GM23338 (cell line): ENCODE results near the gene IL12RB1. TPM values are rescaled to one million over a fixed set of nuclear protein-coding genes. Genes with fewer than 3 reads are reported as not detected.
A peak's percentile ranks its signal among the peaks of the same experiment; 100 is the strongest.
"Not testable (repeated sequence)": the region's sequence is repeated elsewhere in the genome, so short reads cannot be mapped to it uniquely, and the experiment has no call there.

Experiments
- ATAC-seq: fragments of 200-7000 bp; cut with Tn5 transposase; 3 replicates; pipeline ENCODE4 v1.9.1; 2020
- DNase-seq: peaks from one replicate; pipeline ENCODE4 v3.0.0-alpha.2; 2015; ENCODE audit warnings: low spot score
- H2AFZ ChIP-seq: fragments of 200-600 bp; sonication (generic); 2 replicates; pipeline ENCODE4 v1.8.0; 2016; ENCODE audit warnings: antibody characterized with exemption, mild to moderate bottlenecking, moderate library complexity
- H3F3A ChIP-seq: fragments of 200-600 bp; sonication (generic); replicated peaks from 2 replicates; pipeline ENCODE4 v1.8.0; 2017; ENCODE audit warnings: antibody characterized with exemption, mixed run types, low read depth
- H3K27ac ChIP-seq: fragments of 200-600 bp; sonication (generic); 2 replicates; pipeline ENCODE4 v1.6.1; 2016; ENCODE audit warnings: low read depth
- H3K27me3 ChIP-seq: fragments of 200-600 bp; sonication (generic); 2 replicates; pipeline ENCODE4 v1.8.0; 2016; ENCODE audit warnings: mild to moderate bottlenecking, mixed run types, moderate library complexity; ENCODE audit not compliant: insufficient read depth
- H3K36me3 ChIP-seq: fragments of 200-600 bp; sonication (generic); 2 replicates; pipeline ENCODE4 v1.8.0; 2016; ENCODE audit warnings: mild to moderate bottlenecking; ENCODE audit not compliant: insufficient read depth
- H3K4me1 ChIP-seq: fragments of 200-600 bp; sonication (generic); 2 replicates; pipeline ENCODE4 v1.8.0; 2016; ENCODE audit warnings: mild to moderate bottlenecking, moderate library complexity; ENCODE audit not compliant: insufficient read depth
- H3K4me2 ChIP-seq: fragments of 200-600 bp; sonication (generic); 2 replicates; pipeline ENCODE4 v1.7.1; 2017; ENCODE audit warnings: mixed run types
- H3K4me3 ChIP-seq: fragments of 200-600 bp; sonication (generic); 2 replicates; pipeline ENCODE4 v1.6.1; 2016; ENCODE audit warnings: mixed run types
- H3K79me2 ChIP-seq: fragments of 200-600 bp; sonication (generic); replicated peaks from 2 replicates; pipeline ENCODE4 v1.8.0; 2017; ENCODE audit warnings: mild to moderate bottlenecking; ENCODE audit not compliant: insufficient read depth
- H3K9me2 ChIP-seq: fragments of 200-600 bp; sonication (generic); 2 replicates; pipeline ENCODE4 v1.8.0; 2017; ENCODE audit not compliant: insufficient read depth
- H4K20me1 ChIP-seq: fragments of 200-600 bp; sonication (generic); replicated peaks from 2 replicates; pipeline ENCODE4 v1.8.0; 2017; ENCODE audit warnings: mild to moderate bottlenecking; ENCODE audit not compliant: insufficient read depth
- H3K27ac Mint-ChIP-seq: 2 replicates; pipeline ENCODE4 v1.8.0; 2020; ENCODE audit warnings: inconsistent platforms, mild to moderate bottlenecking, moderate library complexity, mixed read lengths
- H3K27me3 Mint-ChIP-seq: 3 replicates; pipeline ENCODE4 v1.8.0; 2022; ENCODE audit warnings: low read depth, mild to moderate bottlenecking, moderate library complexity, mixed read lengths, inconsistent platforms; ENCODE audit not compliant: insufficient read depth, poor library complexity
- H3K36me3 Mint-ChIP-seq: 3 replicates; pipeline ENCODE4 v1.8.0; 2021; ENCODE audit warnings: low read depth, mild to moderate bottlenecking, inconsistent platforms, moderate library complexity, mixed read lengths
- H3K4me1 Mint-ChIP-seq: 3 replicates; pipeline ENCODE4 v1.8.0; 2020; ENCODE audit warnings: mild to moderate bottlenecking, inconsistent platforms, mixed read lengths
- H3K4me3 Mint-ChIP-seq: 3 replicates; pipeline ENCODE4 v1.8.0; 2021; ENCODE audit warnings: moderate library complexity, mild to moderate bottlenecking, inconsistent platforms, mixed read lengths
- H3K9me3 Mint-ChIP-seq: 3 replicates; pipeline ENCODE4 v1.8.0; 2020; ENCODE audit warnings: moderate library complexity, mild to moderate bottlenecking, inconsistent platforms, mixed read lengths
- CREB1 ChIP-seq: fragments of 250-450 bp; sonication (Bioruptor Pico); IDR thresholded peaks from 2 replicates; pipeline ENCODE4 v1.5.0; 2020; ENCODE audit warnings: low read depth, mild to moderate bottlenecking, moderate library complexity
- EZH2phosphoT487 ChIP-seq: fragments of 200-600 bp; sonication (generic); IDR thresholded peaks from one replicate; pipeline ENCODE4 v1.8.1; 2018; ENCODE audit warnings: antibody characterized with exemption; ENCODE audit not compliant: unreplicated experiment
- JUNB ChIP-seq: IDR thresholded peaks from one replicate; pipeline ENCODE4 v1.6.1; 2016; ENCODE audit warnings: antibody characterized with exemption; ENCODE audit not compliant: unreplicated experiment
- POLR2AphosphoS5 ChIP-seq: IDR thresholded peaks from 2 replicates; pipeline ENCODE4 v1.6.1; 2016; ENCODE audit warnings: antibody characterized with exemption, low read depth
- STAT1 ChIP-seq: IDR thresholded peaks from one replicate; pipeline ENCODE4 v1.6.1; 2016; ENCODE audit warnings: antibody characterized with exemption; ENCODE audit not compliant: unreplicated experiment
- ZNF114 ChIP-seq: fragments of 250-450 bp; sonication (Bioruptor Pico); IDR thresholded peaks from 2 replicates; pipeline ENCODE4 v1.5.0; 2020; ENCODE audit warnings: mild to moderate bottlenecking, moderate library complexity
- ZNF331 ChIP-seq: fragments of 250-450 bp; sonication (Bioruptor Pico); IDR thresholded peaks from 2 replicates; pipeline ENCODE4 v1.5.0; 2020; ENCODE audit warnings: low read depth, mild to moderate bottlenecking, moderate library complexity
- polyA plus RNA-seq: library from polyadenylated mRNA; unstranded; fragments of >200 nt; fragmentation: Nextera tagmentation; extraction: Ambion mirVana; gene quantifications from 2 replicates; pipeline ENCODE4 v1.2.1, GENCODE V29; 2016
- total RNA-seq: library from RNA; depleted of rRNA; stranded (reverse); fragments of >200 nt; shearing (Covaris generic); gene quantifications from 2 replicates; pipeline ENCODE4 v1.2.3, GENCODE V29; 2014
- TF ChIP-seq, protein P1 (sequence below), 2 experiments: fragments of 200-600 bp in 1 of 2; sonication (generic) in 1 of 2; conservative IDR thresholded peaks; 2 replicates each; pipeline versions ENCODE4 v1.5.1 to v1.6.1; 2016 to 2017; ENCODE audit warnings: antibody characterized with exemption in 2 of 2, low read depth in 2 of 2, mild to moderate bottlenecking in 2 of 2, moderate library complexity in 1 of 2
- TF ChIP-seq, protein P2 (sequence below): fragments of 250-450 bp; sonication (Bioruptor Pico); IDR thresholded peaks from 2 replicates; pipeline ENCODE4 v1.5.0; 2020; ENCODE audit warnings: mild to moderate bottlenecking, moderate library complexity

Gene IL12RB1
- total and polyA plus RNA-seq, 2 experiments from 2014 or later = not detected

DNA sequence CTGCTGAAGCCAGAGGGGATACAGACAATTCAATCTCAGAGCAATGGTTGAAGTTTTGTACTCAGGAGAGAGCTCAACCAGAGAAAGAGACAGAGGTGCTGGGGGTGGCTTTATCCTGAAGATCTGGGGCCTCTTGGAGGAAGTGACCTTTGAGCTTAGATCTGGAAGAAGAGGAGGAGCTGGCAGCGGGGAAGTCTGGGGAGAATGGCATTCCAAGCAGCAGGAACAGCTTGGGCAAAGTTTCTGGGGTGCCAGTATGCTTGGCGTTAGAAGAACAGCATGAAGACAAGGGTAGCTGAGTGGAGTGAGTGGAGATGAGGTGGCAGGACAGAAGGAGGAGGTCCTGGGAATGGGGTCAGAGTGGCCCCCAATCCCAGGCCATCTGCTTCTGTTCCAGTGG, 22.2 kb upstream of the IL12RB1 start:
- H3K4me3 Mint-ChIP-seq = peak overlapping the region; percentile 70
- H3K36me3 Mint-ChIP-seq = no peaks in the 10 kb centered on the region; the same call in 2 of the 3 replicates
- Histone ChIP-seq H3K9me2 (no peaks in the 10 kb centered on the region), H3K4me3 (peak overlapping the region; percentile 90), H3F3A (peaks cover 14% of the 10 kb centered on the region; the same call in 1 of the 2 replicates), H3K4me1 (peaks cover 6% of the 10 kb centered on the region; the same call in 1 of the 2 replicates), H3K27ac (no peak overlapping the region), H3K4me2 (peak overlapping the region; percentile 95; the same call in 1 of the 2 replicates), H3K79me2 (no peaks in the 10 kb centered on the region), H4K20me1 (no peaks in the 10 kb centered on the region), H3K36me3 (no peaks in the 10 kb centered on the region), H2AFZ (no peak overlapping the region), H3K27me3 (peaks cover 22% of the 10 kb centered on the region)
- no peak overlapping the region for H3K27ac Mint-ChIP-seq
- TF ChIP-seq EZH2phosphoT487 = no peak
- TF ChIP-seq ZNF331 (CRISPR knock-in tag) = no peak
- peaks cover 24% of the 10 kb centered on the region for H3K27me3 Mint-ChIP-seq
- ATAC-seq (no peak), DNase-seq (no peak)
- H3K4me1 Mint-ChIP-seq = peaks cover 9% of the 10 kb centered on the region
- no peaks in the 10 kb centered on the region for H3K9me3 Mint-ChIP-seq

DNA sequence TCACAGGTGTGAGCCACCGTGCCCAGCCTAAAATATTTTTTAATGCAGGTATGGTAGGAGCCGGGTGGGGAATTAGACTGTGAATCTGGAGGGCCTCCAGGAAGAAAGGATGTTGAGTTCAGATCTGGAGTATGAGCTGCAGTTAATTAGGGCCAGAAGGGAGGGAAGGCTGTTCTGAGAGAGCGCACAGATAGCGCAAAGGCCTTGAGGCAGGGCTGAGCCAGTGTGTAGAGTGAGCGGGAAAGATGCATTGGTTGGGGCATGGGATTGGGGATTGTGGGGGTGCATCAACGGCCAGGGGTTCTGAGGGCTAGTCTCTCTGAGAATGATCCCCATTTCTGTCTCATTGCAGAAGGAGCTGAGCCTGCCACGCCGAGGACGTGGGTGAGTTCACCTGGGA, 20.5 kb upstream of the IL12RB1 start:
- no peak overlapping the region for H3K4me3 ChIP-seq
- H3K36me3 ChIP-seq = no peaks in the 10 kb centered on the region
- Mint-ChIP-seq H3K4me1 (peaks cover 8% of the 10 kb centered on the region), H3K27me3 (peaks cover 24% of the 10 kb centered on the region), H3K36me3 (no peaks in the 10 kb centered on the region; the same call in 2 of the 3 replicates), H3K4me3 (no peak overlapping the region), H3K9me3 (no peaks in the 10 kb centered on the region), H3K27ac (no peak overlapping the region)
- TF ChIP-seq JUNB (no peak), EZH2phosphoT487 (no peak), ZNF114 (no peak), POLR2AphosphoS5 (no peak), CREB1 (CRISPR knock-in tag) (no peak), STAT1 (no peak)
- TF ChIP-seq, protein P1, sequence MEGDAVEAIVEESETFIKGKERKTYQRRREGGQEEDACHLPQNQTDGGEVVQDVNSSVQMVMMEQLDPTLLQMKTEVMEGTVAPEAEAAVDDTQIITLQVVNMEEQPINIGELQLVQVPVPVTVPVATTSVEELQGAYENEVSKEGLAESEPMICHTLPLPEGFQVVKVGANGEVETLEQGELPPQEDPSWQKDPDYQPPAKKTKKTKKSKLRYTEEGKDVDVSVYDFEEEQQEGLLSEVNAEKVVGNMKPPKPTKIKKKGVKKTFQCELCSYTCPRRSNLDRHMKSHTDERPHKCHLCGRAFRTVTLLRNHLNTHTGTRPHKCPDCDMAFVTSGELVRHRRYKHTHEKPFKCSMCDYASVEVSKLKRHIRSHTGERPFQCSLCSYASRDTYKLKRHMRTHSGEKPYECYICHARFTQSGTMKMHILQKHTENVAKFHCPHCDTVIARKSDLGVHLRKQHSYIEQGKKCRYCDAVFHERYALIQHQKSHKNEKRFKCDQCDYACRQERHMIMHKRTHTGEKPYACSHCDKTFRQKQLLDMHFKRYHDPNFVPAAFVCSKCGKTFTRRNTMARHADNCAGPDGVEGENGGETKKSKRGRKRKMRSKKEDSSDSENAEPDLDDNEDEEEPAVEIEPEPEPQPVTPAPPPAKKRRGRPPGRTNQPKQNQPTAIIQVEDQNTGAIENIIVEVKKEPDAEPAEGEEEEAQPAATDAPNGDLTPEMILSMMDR (conservative IDR thresholded peaks at IDR 0.05; ENCODE audit: low read depth in 2 of 2) = no peak
- TF ChIP-seq, protein P2, sequence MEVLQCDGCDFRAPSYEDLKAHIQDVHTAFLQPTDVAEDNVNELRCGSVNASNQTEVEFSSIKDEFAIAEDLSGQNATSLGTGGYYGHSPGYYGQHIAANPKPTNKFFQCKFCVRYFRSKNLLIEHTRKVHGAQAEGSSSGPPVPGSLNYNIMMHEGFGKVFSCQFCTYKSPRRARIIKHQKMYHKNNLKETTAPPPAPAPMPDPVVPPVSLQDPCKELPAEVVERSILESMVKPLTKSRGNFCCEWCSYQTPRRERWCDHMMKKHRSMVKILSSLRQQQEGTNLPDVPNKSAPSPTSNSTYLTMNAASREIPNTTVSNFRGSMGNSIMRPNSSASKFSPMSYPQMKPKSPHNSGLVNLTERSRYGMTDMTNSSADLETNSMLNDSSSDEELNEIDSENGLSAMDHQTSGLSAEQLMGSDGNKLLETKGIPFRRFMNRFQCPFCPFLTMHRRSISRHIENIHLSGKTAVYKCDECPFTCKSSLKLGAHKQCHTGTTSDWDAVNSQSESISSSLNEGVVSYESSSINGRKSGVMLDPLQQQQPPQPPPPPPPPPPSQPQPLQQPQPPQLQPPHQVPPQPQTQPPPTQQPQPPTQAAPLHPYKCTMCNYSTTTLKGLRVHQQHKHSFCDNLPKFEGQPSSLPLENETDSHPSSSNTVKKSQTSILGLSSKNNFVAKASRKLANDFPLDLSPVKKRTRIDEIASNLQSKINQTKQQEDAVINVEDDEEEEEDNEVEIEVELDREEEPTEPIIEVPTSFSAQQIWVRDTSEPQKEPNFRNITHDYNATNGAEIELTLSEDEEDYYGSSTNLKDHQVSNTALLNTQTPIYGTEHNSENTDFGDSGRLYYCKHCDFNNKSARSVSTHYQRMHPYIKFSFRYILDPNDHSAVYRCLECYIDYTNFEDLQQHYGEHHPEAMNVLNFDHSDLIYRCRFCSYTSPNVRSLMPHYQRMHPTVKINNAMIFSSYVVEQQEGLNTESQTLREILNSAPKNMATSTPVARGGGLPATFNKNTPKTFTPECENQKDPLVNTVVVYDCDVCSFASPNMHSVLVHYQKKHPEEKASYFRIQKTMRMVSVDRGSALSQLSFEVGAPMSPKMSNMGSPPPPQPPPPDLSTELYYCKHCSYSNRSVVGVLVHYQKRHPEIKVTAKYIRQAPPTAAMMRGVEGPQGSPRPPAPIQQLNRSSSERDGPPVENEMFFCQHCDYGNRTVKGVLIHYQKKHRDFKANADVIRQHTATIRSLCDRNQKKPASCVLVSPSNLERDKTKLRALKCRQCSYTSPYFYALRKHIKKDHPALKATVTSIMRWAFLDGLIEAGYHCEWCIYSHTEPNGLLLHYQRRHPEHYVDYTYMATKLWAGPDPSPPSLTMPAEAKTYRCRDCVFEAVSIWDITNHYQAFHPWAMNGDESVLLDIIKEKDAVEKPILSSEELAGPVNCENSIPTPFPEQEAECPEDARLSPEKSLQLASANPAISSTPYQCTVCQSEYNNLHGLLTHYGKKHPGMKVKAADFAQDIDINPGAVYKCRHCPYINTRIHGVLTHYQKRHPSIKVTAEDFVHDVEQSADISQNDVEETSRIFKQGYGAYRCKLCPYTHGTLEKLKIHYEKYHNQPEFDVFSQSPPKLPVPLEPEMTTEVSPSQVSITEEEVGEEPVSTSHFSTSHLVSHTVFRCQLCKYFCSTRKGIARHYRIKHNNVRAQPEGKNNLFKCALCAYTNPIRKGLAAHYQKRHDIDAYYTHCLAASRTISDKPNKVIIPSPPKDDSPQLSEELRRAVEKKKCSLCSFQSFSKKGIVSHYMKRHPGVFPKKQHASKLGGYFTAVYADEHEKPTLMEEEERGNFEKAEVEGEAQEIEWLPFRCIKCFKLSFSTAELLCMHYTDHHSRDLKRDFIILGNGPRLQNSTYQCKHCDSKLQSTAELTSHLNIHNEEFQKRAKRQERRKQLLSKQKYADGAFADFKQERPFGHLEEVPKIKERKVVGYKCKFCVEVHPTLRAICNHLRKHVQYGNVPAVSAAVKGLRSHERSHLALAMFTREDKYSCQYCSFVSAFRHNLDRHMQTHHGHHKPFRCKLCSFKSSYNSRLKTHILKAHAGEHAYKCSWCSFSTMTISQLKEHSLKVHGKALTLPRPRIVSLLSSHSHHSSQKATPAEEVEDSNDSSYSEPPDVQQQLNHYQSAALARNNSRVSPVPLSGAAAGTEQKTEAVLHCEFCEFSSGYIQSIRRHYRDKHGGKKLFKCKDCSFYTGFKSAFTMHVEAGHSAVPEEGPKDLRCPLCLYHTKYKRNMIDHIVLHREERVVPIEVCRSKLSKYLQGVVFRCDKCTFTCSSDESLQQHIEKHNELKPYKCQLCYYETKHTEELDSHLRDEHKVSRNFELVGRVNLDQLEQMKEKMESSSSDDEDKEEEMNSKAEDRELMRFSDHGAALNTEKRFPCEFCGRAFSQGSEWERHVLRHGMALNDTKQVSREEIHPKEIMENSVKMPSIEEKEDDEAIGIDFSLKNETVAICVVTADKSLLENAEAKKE (CRISPR knock-in tag) = no peak
- H3K4me1 ChIP-seq = peaks cover 6% of the 10 kb centered on the region; the same call in 1 of the 2 replicates
- ATAC-seq = no peak
- no peaks in the 10 kb centered on the region for H3K79me2 ChIP-seq
- no peak overlapping the region for H3K27ac ChIP-seq
- H4K20me1 ChIP-seq = no peaks in the 10 kb centered on the region
- H3K27me3 ChIP-seq = peaks cover 22% of the 10 kb centered on the region
- H3K9me2 ChIP-seq = no peaks in the 10 kb centered on the region
- no peak for DNase-seq
- no peak overlapping the region for H3K4me2 ChIP-seq
- no peak overlapping the region for H2AFZ ChIP-seq
- H3F3A ChIP-seq = peaks cover 14% of the 10 kb centered on the region; the same call in 1 of the 2 replicates

DNA sequence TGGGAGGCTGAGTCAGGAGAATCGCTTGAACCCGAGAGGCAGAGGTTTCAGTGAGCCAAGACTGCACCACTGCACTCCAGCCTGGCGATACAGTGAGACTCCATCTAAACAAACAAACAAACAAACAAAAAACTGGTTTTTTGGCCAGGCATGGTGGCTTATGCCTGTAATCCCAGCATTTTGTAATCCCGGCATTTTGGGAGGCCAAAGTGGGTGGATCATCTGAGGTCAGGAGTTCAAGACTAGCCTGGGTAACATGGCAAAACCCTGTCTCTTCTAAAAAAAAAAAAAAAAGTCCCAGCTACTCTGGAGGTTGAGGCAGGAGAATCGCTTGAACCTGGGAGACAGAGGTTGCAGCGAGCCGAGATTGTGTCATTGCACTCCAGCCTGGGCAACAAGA, 18.5 kb upstream of the IL12RB1 start:
- H3K4me1 ChIP-seq, H2AFZ ChIP-seq, H3K4me3 Mint-ChIP-seq, H3K9me2 ChIP-seq, H3K4me3 ChIP-seq, H3K4me2 ChIP-seq, H4K20me1 ChIP-seq, H3K27ac Mint-ChIP-seq, H3K27ac ChIP-seq, H3K9me3 Mint-ChIP-seq, DNase-seq, H3F3A ChIP-seq, H3K4me1 Mint-ChIP-seq, ATAC-seq, H3K36me3 ChIP-seq, H3K36me3 Mint-ChIP-seq, H3K79me2 ChIP-seq: not testable (repeated sequence)
- H3K27me3 ChIP-seq = peaks cover 16% of the 10 kb centered on the region
- peaks cover 21% of the 10 kb centered on the region for H3K27me3 Mint-ChIP-seq
